GM12891 (cell line): ENCODE measurements around the gene OGDH.

Experiments
- PAX5 ChIP-seq: IDR thresholded peaks from 2 replicates; pipeline ENCODE4 v1.6.1; 2011; ENCODE audit warnings: low read length, moderate library complexity, mild to moderate bottlenecking; ENCODE audit not compliant: insufficient read depth, severe bottlenecking
- POLR2A ChIP-seq: IDR thresholded peaks from 2 replicates; pipeline ENCODE4 v1.6.1; 2011; ENCODE audit warnings: low read depth, low read length, control low read depth
- POLR2AphosphoS5 ChIP-seq: IDR thresholded peaks from 2 replicates; pipeline ENCODE4 v1.6.1; 2011; ENCODE audit warnings: low read depth, low read length, control low read depth
- POU2F2 ChIP-seq: IDR thresholded peaks from 2 replicates; pipeline ENCODE4 v1.6.1; 2011; ENCODE audit warnings: low read depth, mild to moderate bottlenecking, control low read depth, low read length, moderate library complexity
- SPI1 ChIP-seq: IDR thresholded peaks from 2 replicates; pipeline ENCODE4 v1.6.1; 2011; ENCODE audit warnings: low read depth, low read length, control low read depth
- TAF1 ChIP-seq: IDR thresholded peaks from 2 replicates; pipeline ENCODE4 v1.6.1; 2011; ENCODE audit warnings: low read depth, low read length, control low read depth

DNA sequence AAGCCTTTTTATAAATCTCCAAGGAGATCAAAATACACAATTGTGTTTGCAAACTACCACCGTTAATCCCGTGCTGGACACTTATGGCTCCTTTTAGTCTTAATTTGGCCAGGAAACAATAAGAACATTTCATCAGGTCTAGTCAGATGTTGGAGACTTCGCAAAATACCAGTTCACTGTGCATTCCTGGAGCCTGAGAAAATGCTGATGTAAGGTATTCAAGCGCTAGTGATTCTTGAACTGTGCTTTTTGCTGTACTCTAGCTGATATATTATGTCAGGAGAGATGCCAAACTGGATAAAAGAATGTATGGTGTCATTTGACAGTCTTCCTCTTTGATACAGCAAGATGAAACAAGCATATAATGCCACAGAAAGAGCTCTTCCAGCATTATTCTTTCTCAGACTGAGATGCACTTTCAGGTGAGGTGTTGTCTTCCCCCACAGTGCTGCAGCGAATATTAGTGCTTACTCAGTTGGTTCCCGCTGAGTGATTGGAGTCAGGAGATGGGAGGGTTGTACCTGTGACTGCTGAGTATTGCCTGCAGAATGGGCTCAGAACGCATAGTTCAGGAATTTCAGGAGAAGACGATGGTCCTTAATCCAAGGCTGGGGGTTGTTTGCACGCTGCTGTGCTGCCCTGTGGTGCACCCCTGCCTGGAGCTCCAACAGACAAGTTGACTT lies 59.2 kb downstream of the OGDH start:
- TF ChIP-seq POLR2AphosphoS5: no peak
- no peak for TF ChIP-seq POLR2A
- no peak for TF ChIP-seq POU2F2
- no peak for TF ChIP-seq TAF1
- TF ChIP-seq SPI1: no peak
- TF ChIP-seq PAX5: no peak
